H1 (cell line): Measurements from ENCODE around the gene NXPE1. TPM values are rescaled to one million over a fixed set of nuclear protein-coding genes. Genes with fewer than 3 reads are reported as not detected.
"Not testable (repeated sequence)": the region's sequence is repeated elsewhere in the genome, so short reads cannot be mapped to it uniquely, and the experiment has no call there.

ENCODE experiments used
- CTCF ChIA-PET: fragments of 300-600 bp; sonication (Branson Sonifier 250); formaldehyde crosslinking; loops from one replicate; lab custom pipeline; 2021; ENCODE audit not compliant: partially characterized antibody; lab: Charles Lee
- POLR2A ChIA-PET: fragments of 300-600 bp; sonication (Branson Sonifier 250); formaldehyde crosslinking; loops from one replicate; lab custom pipeline; 2021; ENCODE audit warnings: inconsistent platforms; ENCODE audit not compliant: partially characterized antibody; lab: Charles Lee
- DNase-seq, 2 experiments: peaks; one replicate each; pipeline versions ENCODE4 v3.0.0 to v3.0.0-alpha.2; 2010 to 2022; ENCODE audit warnings: low spot score in 2 of 2, low read depth in 1 of 2, mixed read lengths in 1 of 2
- FAIRE-seq: peaks from 2 replicates; lab custom pipeline; 2011; peaks lifted over from hg19 to GRCh38; lab: Jason Lieb, UNC
- H2AFZ ChIP-seq: 2 replicates; pipeline ENCODE4 v1.8.1; 2012; ENCODE audit warnings: low read length, inconsistent platforms
- H2AK5ac ChIP-seq: 2 replicates; pipeline ENCODE4 v1.6.1; 2013; ENCODE audit warnings: low read depth, low read length
- H2BK120ac ChIP-seq: replicated peaks from 2 replicates; pipeline ENCODE3; 2013; ENCODE audit warnings: low read depth, low read length, inconsistent platforms
- H2BK12ac ChIP-seq: 2 replicates; pipeline ENCODE4 v1.6.1; 2013; ENCODE audit warnings: low read depth, low read length
- H2BK15ac ChIP-seq: 2 replicates; pipeline ENCODE4 v1.6.1; 2013; ENCODE audit warnings: low read length
- H2BK20ac ChIP-seq: 2 replicates; pipeline ENCODE4 v1.6.1; 2013; ENCODE audit warnings: low read length
- H2BK5ac ChIP-seq: 2 replicates; pipeline ENCODE4 v1.6.1; 2013; ENCODE audit warnings: low read depth, low read length
- H3K14ac ChIP-seq: 2 replicates; pipeline ENCODE4 v1.6.1; 2013; ENCODE audit warnings: inconsistent platforms; ENCODE audit not compliant: insufficient read length
- H3K18ac ChIP-seq: 2 replicates; pipeline ENCODE4 v1.6.1; 2013; ENCODE audit warnings: low read length; ENCODE audit errors: extremely low read depth
- H3K23ac ChIP-seq: 2 replicates; pipeline ENCODE4 v1.6.1; 2013; ENCODE audit warnings: inconsistent platforms; ENCODE audit not compliant: insufficient read length
- H3K23me2 ChIP-seq: 2 replicates; pipeline ENCODE4 v1.6.1; 2013; ENCODE audit warnings: low read depth, low read length
- H3K27ac ChIP-seq: 2 replicates; pipeline ENCODE4 v1.6.1; 2011; ENCODE audit warnings: low read depth, low read length, inconsistent platforms
- H3K27me3 ChIP-seq, 4 experiments: replicated peaks in 1 of 4; 1 replicate in 1 of 4; 2 replicates in 3 of 4; pipeline versions ENCODE4 v1.6.1 to v1.8.1; 2011 to 2013; ENCODE audit warnings: low read length in 3 of 4, mild to moderate bottlenecking in 3 of 4, inconsistent platforms in 2 of 4, mixed read lengths in 2 of 4, moderate library complexity in 1 of 4; ENCODE audit not compliant: control insufficient read depth in 3 of 4, insufficient read depth in 3 of 4; ENCODE audit errors: extremely low read depth in 1 of 4
- H3K36me3 ChIP-seq, 4 experiments: 2 replicates each; pipeline versions ENCODE4 v1.6.1 to v1.8.1; 2011 to 2013; ENCODE audit warnings: mild to moderate bottlenecking in 4 of 4, low read length in 3 of 4, moderate library complexity in 2 of 4, control low read depth in 1 of 4, inconsistent platforms in 1 of 4; ENCODE audit not compliant: insufficient read depth in 4 of 4, control insufficient read depth in 2 of 4
- H3K4ac ChIP-seq: replicated peaks from 2 replicates; pipeline ENCODE3; 2013; ENCODE audit warnings: low read length, low read depth, mixed read lengths, inconsistent platforms; ENCODE audit not compliant: insufficient read length
- H3K4me1 ChIP-seq, 4 experiments: replicated peaks in 1 of 4; 1 replicate in 1 of 4; 2 replicates in 3 of 4; pipeline versions ENCODE4 v1.6.1 to v1.8.1; 2011 to 2013; ENCODE audit warnings: low read length in 3 of 4, inconsistent platforms in 2 of 4, mixed read lengths in 1 of 4; ENCODE audit not compliant: insufficient read depth in 4 of 4, control insufficient read depth in 3 of 4
- H3K4me2 ChIP-seq, 2 experiments: 2 replicates each; pipeline versions ENCODE4 v1.6.1 to v1.8.1; 2011 to 2013; ENCODE audit warnings: low read depth in 2 of 2, low read length in 2 of 2, control low read depth in 1 of 2, inconsistent platforms in 1 of 2, mild to moderate bottlenecking in 1 of 2; ENCODE audit not compliant: insufficient read depth in 1 of 2
- H3K4me3 ChIP-seq, 4 experiments: fragments of 200-600, 300-600 bp in 1 of 4; sonication (generic), shearing (Covaris generic), sonication (Bioruptor Twin) in 1 of 4; 2 replicates each; pipeline versions ENCODE4 v1.5.1 to v1.8.1; 2011 to 2016; ENCODE audit warnings: low read length in 4 of 4, low read depth in 3 of 4, control low read depth in 2 of 4, inconsistent platforms in 2 of 4, mild to moderate bottlenecking in 2 of 4, mixed read lengths in 1 of 4, moderate library complexity in 1 of 4; ENCODE audit not compliant: insufficient read depth in 2 of 4; ENCODE audit errors: extremely low read depth in 1 of 4
- H3K56ac ChIP-seq: replicated peaks from 2 replicates; pipeline ENCODE3; 2013; ENCODE audit warnings: low read depth, mild to moderate bottlenecking, mixed read lengths, low read length, inconsistent platforms; ENCODE audit not compliant: insufficient read length
- H3K79me1 ChIP-seq: 2 replicates; pipeline ENCODE4 v1.6.1; 2013; ENCODE audit warnings: low read depth, low read length, control low read depth
- H3K79me2 ChIP-seq, 2 experiments: 2 replicates each; pipeline versions ENCODE4 v1.6.1 to v1.8.1; 2012 to 2013; ENCODE audit warnings: low read length in 2 of 2, mild to moderate bottlenecking in 2 of 2, inconsistent platforms in 1 of 2; ENCODE audit not compliant: insufficient read depth in 2 of 2, control insufficient read depth in 1 of 2
- H3K9ac ChIP-seq, 4 experiments: replicated peaks in 1 of 4; 1 replicate in 1 of 4; 2 replicates in 3 of 4; pipeline versions ENCODE4 v1.6.1 to v1.8.1; 2011 to 2013; ENCODE audit warnings: low read depth in 3 of 4, low read length in 3 of 4, control low read depth in 2 of 4, mild to moderate bottlenecking in 2 of 4, moderate library complexity in 2 of 4, inconsistent platforms in 1 of 4; ENCODE audit errors: extremely low read depth in 1 of 4
- H3K9me3 ChIP-seq, 2 experiments: 2 replicates each; pipeline versions ENCODE4 v1.6.1 to v1.8.1; 2012 to 2013; ENCODE audit warnings: mild to moderate bottlenecking in 2 of 2, moderate library complexity in 2 of 2, control low read depth in 1 of 2, inconsistent platforms in 1 of 2, low read depth in 1 of 2, low read length in 1 of 2, mixed read lengths in 1 of 2; ENCODE audit not compliant: insufficient read depth in 2 of 2
- H4K20me1 ChIP-seq, 2 experiments: replicated peaks in 1 of 2; 2 replicates each; pipeline versions ENCODE3 to v1.8.1; 2011 to 2013; ENCODE audit warnings: inconsistent platforms in 2 of 2, low read length in 2 of 2, mild to moderate bottlenecking in 1 of 2; ENCODE audit not compliant: insufficient read depth in 2 of 2, control insufficient read depth in 1 of 2
- H4K5ac ChIP-seq: 2 replicates; pipeline ENCODE4 v1.6.1; 2013; ENCODE audit warnings: low read length, low read depth, mixed read lengths, inconsistent platforms; ENCODE audit not compliant: insufficient read length
- H4K8ac ChIP-seq: 2 replicates; pipeline ENCODE4 v1.8.0; 2013; ENCODE audit warnings: mild to moderate bottlenecking, moderate library complexity, low read length, inconsistent platforms; ENCODE audit not compliant: insufficient read depth; ENCODE audit errors: extremely low read depth
- H4K91ac ChIP-seq: replicated peaks from 2 replicates; pipeline ENCODE3; 2013; ENCODE audit warnings: low read length, mixed read lengths, inconsistent platforms; ENCODE audit not compliant: insufficient read length
- CTBP2 ChIP-seq: IDR thresholded peaks from 2 replicates; pipeline ENCODE4 v1.7.0; 2011; ENCODE audit warnings: borderline replicate concordance, mild to moderate bottlenecking, moderate library complexity, mixed read lengths, low read length; ENCODE audit not compliant: insufficient read depth, insufficient read length
- WGBS, 2 experiments: shearing (Covaris generic) in 1 of 2; methylation state at CpG; one replicate each; pipeline versions ENCODE4 v1.1.6 to v1.1.7; 2013 to 2015; ENCODE audit warnings: low lambda C conversion rate in 2 of 2, mixed read lengths in 2 of 2, inconsistent platforms in 1 of 2, low coverage in 1 of 2, missing lambda C conversion rate in 1 of 2; ENCODE audit not compliant: insufficient replicate concordance in 2 of 2, insufficient coverage in 1 of 2, insufficient read length in 1 of 2; ENCODE audit errors: extremely low coverage in 1 of 2, missing lambda C conversion rate in 1 of 2; 5-methylcytosine and 5-hydroxymethylcytosine counted together
- polyA plus RNA-seq, 7 experiments: library from polyadenylated mRNA; depleted of rRNA in 3 of 7; stranded (reverse) in 5 of 7; unstranded in 2 of 7; fragments of >200 nt in 5 of 7; fragments of 200-250 nt in 2 of 7; gene quantifications; 1 replicate in 5 of 7; 2 replicates in 1 of 7; 4 replicates in 1 of 7; pipeline versions ENCODE4 v1.2.1 to v1.2.3, GENCODE V29; 2011 to 2013; ENCODE audit warnings: missing spikeins in 2 of 7, mixed read lengths in 2 of 7
- total RNA-seq: library from RNA; stranded (reverse); fragmentation: NEBNext Ultra II Directional; extraction: Animal tissue kit (Norgen Biotek cat#: 25700); gene quantifications from 2 replicates; pipeline ENCODE4 v1.2.1, GENCODE V29; 2021

Gene NXPE1
- total and polyA plus RNA-seq, 2 of the 8 experiments (the other 6 are each of a cell fraction or from before 2014, with no cell fraction given) = not detected

DNA sequence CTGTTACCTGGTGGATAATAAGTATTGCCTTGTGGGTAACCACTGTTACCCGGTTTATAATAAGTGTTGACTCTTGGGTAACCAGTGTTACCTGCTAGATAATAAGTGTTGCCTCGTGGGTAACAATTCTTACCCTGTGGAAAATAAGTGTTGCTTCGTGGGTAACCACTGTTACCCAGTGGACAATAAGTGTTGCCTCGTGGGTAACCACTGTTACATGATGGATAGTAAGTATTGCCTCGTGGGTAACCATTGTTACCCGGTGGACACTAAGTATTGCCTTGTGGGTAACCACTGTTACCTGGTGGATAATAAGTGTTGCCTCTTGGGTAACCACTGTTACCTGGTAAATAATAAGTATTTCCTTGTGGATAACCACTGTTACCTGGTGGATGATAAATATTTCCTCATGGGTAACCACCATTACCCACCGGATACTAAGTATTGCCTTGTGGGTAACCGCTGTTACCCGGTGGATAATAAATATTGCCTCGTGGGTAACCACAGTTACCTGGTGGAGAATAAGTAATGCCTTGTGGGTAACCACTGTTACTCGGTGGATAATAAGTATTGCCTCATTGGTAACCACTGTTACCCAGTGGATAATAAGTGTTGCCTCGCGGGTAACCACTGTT, 44.6 kb upstream of the NXPE1 start:
- H3K23me2 ChIP-seq = no peaks in the 10 kb centered on the region
- no peak for TF ChIP-seq CTBP2
- no peak overlapping the region for H3K4me3 ChIP-seq
- FAIRE-seq (no peak), DNase-seq (no peak)
- H2BK12ac ChIP-seq = no peak overlapping the region
- H3K27me3 ChIP-seq = no peaks in the 10 kb centered on the region
- no peaks in the 10 kb centered on the region for H3K36me3 ChIP-seq
- H4K5ac ChIP-seq = no peak overlapping the region
- no peaks in the 10 kb centered on the region for H3K79me1 ChIP-seq
- H2BK5ac ChIP-seq = no peak overlapping the region
- no peak overlapping the region for H2BK20ac ChIP-seq
- H3K4me2 ChIP-seq = no peak overlapping the region
- H3K23ac ChIP-seq = no peak overlapping the region
- H3K9ac ChIP-seq = no peak overlapping the region
- no peaks in the 10 kb centered on the region for H3K79me2 ChIP-seq
- no peak overlapping the region for H2AFZ ChIP-seq
- peaks cover 13 to 21% of the 10 kb centered on the region in 2 experiments; a peak in 3 of 4 replicates for H3K9me3 ChIP-seq
- H2AK5ac ChIP-seq = no peak overlapping the region
- no peak overlapping the region for H2BK120ac ChIP-seq
- no peak overlapping the region for H3K18ac ChIP-seq
- ChIA-PET POLR2A (no interaction called here), CTCF (no interaction called here)
- no peak overlapping the region for H3K27ac ChIP-seq
- H2BK15ac ChIP-seq = no peak overlapping the region
- 92% methylated on average over 13 of the region's 13 CpGs; no CpG with 5 or more reads in 1 of the 2 experiments for WGBS, 2 experiments
- no peak overlapping the region for H4K8ac ChIP-seq
- no peak overlapping the region for H3K14ac ChIP-seq
- H4K20me1 ChIP-seq = no peaks in the 10 kb centered on the region
- H3K56ac ChIP-seq = no peak overlapping the region
- H3K4me1 ChIP-seq = no peaks in the 10 kb centered on the region
- no peak overlapping the region for H4K91ac ChIP-seq
- no peak overlapping the region for H3K4ac ChIP-seq

- H3K4me2 ChIP-seq, H3K27ac ChIP-seq, H3K27me3 ChIP-seq, H3K56ac ChIP-seq, H4K5ac ChIP-seq, H4K20me1 ChIP-seq, H3K18ac ChIP-seq, H3K14ac ChIP-seq, FAIRE-seq, H3K79me2 ChIP-seq, H3K23me2 ChIP-seq, H2BK15ac ChIP-seq, H4K8ac ChIP-seq, H4K91ac ChIP-seq, H2BK20ac ChIP-seq, H3K23ac ChIP-seq, CTCF ChIA-PET, H3K36me3 ChIP-seq, H2BK12ac ChIP-seq, DNase-seq, H3K79me1 ChIP-seq, H3K4ac ChIP-seq, H3K4me3 ChIP-seq, H2BK5ac ChIP-seq, H3K9ac ChIP-seq, H3K4me1 ChIP-seq, H2AK5ac ChIP-seq, H2AFZ ChIP-seq, POLR2A ChIA-PET, H2BK120ac ChIP-seq: not testable (repeated sequence)
- H3K9me3 ChIP-seq = peaks cover 8 to 17% of the 10 kb centered on the region in 2 experiments
- WGBS, 2 experiments = 87% methylated on average over 7 of the region's 7 CpGs; no CpG with 5 or more reads in 1 of the 2 experiments
Measured at GRCh38 chr11:114603151-114603550, 43.5 kb upstream of the NXPE1 start.
